Stimulated activated CD8-positive, alpha-beta memory T cell treated with anti-CD3 and anti-CD28 coated beads, Interleukin-4, amount 100 ng/mL, for 1 hour (primary cell): ENCODE results near the gene FUT9.

ENCODE experiments used
- DNase-seq, 2 donors: peaks; one replicate each; pipeline ENCODE4 v3.0.0-alpha.2; 2020; ENCODE audit warnings: low read depth in 2 of 2, low spot score in 1 of 2

FUT9 gene

GRCh38 chr6:96066376-96066775 is 50.6 kb downstream of the FUT9 start:
- no peak for DNase-seq

DNA sequence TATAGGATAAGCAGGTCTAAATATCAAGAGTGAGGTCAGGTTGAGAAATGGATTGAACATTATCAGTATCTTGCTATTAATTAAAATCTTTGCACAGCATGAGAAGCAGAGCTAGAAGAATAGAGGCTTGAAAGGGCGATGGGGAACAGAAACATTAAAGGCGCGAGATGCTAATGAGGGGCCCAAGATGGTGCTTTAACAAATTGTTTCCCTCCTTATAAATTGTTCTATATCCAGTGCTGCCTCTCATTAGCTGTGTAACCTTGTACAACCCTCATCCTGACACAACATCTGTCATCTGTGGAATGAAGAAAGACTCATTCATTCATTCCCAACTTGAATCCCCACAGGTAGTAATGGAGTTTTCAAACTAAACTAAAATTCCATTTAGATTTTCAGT is 57.8 kb downstream of the FUT9 start:
- DNase-seq: no peak

DNA sequence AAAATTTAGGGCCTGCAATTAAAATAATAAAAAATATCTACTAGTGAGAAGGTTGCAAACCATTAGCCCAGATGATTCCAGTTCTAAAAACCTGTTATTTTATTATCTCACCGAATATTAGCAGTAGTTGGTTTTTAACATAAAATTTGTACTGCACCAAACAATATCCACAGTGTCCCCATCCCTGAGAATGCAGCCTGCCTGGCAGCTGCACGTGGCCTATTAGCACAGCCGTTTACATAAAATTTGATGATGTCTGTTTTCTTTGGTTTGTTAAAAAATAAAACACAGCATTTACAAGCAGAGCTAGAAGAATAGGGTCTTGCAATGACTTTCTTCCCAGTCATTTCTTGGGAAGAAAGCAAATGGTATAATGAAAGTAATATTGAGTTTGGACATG is 58.2 kb downstream of the FUT9 start:
- DNase-seq: no peak

DNA sequence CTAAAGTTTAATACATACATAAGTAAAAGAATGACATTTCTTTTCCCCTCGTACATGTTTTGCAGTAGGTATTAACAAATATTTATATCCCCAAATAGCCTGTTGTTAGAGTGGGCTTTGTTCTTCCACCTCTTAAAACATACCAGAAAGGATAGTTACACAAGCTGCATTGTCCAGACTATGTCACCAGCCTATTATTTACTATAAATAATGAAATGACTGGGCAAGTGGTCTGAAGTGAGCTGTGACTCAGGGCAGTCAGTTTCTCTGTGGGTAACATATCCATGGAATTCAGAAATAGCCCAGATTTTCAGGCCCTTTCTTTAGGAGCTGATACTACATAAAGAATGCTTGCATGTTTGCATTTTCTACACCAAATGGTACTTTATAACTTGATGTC is 60.1 kb downstream of the FUT9 start:
- DNase-seq: no peak

DNA sequence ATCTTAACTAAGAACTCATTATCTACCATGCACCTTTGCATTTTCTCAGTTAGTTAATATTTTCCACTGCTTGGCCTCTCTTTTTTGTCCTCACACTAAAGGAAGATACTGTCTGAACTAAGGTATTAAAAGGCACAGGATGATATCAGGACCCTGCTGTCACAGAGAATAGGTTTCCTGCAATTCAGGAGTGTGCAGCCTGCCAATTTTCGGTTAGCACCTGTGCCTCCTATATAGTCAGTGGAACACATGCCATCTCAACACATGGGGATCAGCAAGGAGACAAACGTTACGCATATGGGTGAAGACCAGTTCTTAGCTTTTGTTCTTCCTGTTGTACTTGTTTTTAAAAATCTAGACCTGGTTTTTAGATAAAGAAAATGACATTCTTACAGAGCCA is 71.0 kb downstream of the FUT9 start:
- no peak for DNase-seq

DNA sequence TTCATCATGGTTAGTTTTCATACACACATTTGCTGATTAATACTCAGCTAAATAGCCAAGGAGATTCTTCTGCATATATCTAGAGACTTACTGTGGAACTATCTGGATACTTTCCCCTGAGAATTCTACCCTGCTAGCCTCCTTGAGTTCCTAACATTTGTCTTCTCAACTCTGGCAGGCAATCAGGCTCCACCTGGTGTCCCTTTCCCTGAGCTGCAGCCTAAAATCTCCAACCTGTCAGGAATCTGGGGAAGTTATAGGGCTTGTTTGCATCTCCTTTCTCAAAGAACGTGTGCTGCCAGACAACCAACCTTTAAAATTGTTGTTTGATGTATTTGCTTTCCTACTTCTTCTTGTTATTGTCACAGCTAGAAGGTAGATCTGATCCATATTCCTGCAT is 73.4 kb downstream of the FUT9 start:
- DNase-seq: no peak

- DNase-seq: no peak
Measured at GRCh38 chr6:96094077-96094476, 78.3 kb downstream of the FUT9 start.

DNA sequence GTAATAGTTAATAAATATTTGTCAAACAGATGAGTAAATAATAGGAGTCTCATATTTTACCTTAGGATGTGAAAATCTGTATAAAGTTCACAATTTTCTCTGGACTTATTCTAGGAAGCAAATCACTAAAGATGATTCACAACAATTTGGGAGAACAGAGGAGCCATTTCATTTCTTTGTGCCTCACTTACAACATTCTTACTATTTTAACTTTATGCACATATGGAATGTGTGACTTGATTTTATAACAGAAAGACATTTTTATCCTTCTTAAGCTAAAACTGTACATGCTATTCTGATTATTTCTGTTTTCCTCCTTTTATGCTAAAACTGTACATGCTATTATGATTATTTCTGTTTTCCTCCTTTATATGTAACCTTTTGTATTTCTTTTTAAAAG is 83.3 kb downstream of the FUT9 start:
- no peak for DNase-seq

DNA sequence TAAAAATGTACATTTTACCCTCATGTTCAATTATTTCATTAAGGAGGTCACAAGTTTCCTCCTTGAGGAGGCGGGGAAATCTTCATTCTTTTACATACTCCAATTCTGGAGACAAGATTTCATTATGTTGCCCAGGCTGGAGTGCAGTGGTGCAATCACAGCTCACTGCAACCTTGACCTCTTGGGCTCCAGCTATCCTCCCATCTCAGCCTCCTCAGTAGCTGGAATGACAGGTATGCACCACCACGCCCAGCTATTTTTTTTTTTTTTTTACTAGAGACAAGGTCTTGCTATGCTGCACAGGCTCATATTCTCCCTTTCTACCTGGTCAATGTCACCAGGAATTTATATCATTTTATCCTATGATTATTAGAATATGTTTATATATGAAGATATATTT is 85.8 kb downstream of the FUT9 start:
- DNase-seq: no peak

DNA sequence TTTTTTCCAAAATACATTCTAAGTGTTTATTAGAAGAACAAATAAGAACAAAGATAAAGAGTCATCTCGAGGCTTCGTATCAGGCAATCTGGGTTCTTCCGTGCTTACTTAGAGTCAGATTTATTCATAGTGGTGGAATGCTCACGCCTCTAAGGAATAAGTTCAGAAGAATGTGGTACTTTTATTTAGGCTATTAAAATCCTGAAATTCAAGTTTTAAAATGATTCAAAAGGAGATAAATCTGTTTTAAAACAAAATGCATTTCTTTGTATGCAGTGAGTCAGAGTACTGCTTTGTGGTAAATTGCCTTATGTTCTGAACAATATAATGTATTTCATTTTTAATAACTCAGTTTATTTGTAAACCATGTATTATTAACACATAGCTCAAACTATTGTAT is 89.1 kb downstream of the FUT9 start:
- DNase-seq: no peak

GRCh38 chr6:96110878-96111277 is 95.1 kb downstream of the FUT9 start:
- no peak for DNase-seq

DNA sequence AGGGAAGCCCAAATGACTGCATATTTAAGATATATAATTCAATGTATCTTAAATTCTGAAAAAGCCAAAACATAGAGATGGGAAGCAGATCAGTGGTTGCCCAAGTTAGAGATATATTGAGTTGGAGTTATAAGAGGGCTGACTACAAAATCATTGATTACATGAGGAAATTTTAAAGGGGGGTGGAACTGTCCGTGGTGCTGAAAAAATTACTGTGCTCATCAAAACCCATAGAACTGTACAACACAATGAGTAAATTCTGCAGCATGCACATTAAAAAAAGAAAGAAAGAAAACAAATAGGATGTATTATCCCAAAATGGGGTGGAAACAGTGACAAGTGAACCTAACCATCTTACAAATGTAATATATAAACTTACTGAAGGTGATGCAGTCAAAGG is 100.9 kb downstream of the FUT9 start:
- no peak for DNase-seq

GRCh38 chr6:96124778-96125177 is 109.0 kb downstream of the FUT9 start:
- DNase-seq: no peak

- no peak for DNase-seq
Measured at GRCh38 chr6:96138406-96138805, 122.6 kb downstream of the FUT9 start.

DNA sequence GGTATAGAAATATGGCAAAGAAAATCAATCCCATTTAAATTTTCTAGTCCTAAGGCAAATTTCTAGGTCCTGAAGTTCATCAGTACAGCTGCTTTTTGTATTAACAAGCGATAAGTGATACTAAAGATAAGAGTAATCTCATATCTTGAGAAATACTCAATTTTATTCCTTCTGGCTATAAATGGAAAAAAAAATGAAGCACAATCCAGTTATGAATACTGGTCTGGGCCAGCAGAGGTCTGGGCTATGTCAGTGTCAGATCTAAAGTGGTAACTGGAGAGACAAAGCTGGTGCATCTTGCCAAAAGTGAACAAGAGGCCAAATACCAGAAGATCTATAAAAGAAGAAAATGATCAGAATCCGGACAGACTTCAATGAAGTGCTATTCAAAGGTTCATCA is 126.4 kb downstream of the FUT9 start:
- no peak for DNase-seq

GRCh38 chr6:96150431-96150830 is 134.7 kb downstream of the FUT9 start:
- no peak for DNase-seq

DNA sequence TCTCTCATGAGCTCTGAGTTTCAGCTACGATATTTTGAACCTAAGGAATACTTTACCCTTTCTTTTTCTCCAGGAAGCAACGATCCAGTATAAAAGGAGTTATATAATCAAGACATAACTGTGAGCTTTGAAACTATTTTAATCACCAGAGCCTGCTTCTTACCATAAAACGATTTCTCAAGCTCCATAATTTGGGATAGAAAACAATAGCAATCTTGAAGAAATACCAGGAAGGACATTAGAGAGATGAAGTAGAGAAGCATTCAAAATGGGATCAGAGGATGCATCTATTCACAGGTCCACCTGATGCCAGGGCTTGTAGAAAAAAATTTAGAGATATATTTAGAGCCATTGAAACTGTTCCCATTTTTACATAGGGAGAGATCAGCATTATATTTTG is 135.9 kb downstream of the FUT9 start:
- DNase-seq: no peak

DNA sequence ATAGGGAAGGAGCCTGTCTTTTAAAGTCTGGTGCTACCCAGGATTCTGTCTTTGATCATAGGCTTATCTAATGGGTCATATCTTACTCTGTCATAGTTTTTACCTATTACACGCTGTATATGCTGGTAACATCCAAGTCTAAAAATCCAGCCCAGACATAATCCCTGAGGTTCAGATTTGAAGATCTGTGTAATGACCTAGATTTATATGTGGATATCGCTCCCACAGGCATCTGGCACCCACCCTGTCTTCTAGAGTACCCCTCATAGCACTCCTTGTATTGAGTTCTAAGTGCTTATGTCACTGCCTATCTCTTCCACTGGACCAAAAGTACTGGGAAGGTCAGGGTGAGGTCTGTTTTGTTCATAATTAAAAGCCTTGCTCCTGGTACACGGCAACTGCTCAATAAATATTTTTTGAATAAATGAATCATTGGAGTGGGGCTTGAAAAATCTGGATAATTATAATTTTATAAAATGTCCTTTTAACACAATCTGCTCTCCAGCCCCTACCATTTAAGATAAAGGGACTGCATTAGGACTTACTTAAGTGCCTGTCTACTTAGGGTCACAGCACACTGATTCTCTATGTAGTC is 136.4 kb downstream of the FUT9 start:
- no peak for DNase-seq

DNA sequence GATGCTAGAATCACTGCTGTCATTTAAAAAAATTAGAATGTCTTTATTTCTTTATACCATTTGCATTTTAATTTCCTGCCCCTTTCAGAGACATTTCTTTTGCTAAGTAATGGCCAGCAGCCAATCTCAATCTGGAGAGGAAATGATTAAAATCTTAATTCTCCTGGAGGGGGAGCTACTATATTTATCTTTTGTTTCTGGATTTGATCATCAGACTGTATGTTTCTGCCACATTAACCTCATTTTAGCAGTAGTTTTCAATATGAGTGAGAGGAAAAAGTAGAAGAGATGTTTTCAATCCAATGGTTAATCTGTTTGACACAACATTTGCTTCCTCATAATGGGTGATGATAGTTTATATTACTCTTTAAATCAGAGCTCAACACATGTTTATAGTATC is 138.0 kb downstream of the FUT9 start:
- no peak for DNase-seq

DNA sequence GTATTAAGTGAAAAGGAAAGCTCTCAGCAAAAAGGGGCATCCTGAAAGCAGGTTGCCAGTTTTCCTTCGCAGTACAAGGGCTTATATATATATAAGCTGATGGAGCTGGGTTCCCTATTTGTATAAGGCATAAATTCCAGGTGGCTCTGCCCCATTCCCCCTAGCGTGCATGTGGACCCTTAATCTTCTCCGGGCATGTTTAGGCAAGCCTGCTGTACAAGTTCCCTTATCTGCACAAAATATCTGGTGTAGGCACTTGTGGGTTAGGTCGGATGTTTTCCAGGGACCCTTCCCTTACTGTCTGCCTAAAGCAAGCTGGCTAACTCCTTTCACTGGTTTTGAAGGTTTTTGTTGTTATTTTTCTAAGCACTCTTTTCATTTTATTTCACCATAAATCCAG is 140.7 kb downstream of the FUT9 start:
- DNase-seq: no peak

- no peak for DNase-seq
Measured at GRCh38 chr6:96157018-96157565, 141.3 kb downstream of the FUT9 start.

DNA sequence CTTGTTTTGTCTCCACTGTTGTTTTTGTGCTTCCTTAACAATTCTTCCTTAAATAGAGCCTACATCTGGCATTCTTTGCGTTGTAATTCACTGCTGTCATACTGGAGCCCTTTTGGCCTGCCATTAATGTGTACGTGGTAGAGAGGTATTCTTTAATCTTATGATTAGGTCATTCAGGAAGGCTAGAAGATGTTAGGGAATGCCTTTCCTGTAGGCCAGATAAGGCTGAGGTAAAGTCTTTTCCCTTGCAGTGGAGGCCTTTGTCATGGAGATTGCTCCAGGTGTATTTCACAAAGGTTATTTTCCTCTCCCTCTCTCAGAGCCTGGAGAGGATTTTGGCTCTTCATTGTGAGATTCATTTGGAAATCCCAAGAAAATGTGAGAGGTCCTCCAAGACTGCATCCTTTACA is 146.9 kb downstream of the FUT9 start:
- DNase-seq: no peak

DNA sequence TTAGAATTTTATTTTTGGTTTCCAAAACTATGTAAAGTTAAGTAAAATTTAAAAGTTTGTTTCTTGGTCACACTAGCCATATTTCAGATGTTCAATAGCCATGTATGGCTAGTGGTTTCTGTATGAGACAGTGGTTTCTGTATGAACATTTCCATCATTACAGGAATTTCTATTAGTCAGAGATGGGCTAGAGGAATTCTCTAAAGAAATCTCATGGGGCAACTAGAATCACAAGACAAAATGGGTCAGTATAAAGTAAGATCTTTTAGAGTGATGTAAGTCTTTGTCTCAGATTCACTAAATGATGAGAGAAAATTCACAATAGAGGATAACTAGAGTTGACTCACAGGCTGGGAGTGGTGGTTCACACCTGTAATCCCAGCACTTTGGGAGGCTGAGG is 149.0 kb downstream of the FUT9 start:
- no peak for DNase-seq

- DNase-seq: no peak
Measured at GRCh38 chr6:96171112-96171511, 155.3 kb downstream of the FUT9 start.
